ENCODE data around the gene GNB1.

GRCh38 chr1:1938276-1938573 lies 47.3 kb upstream of the GNB1 start:
- TF ChIP-seq POLR2A (IDR thresholded peaks at IDR 0.05; ENCODE audit: low read length) (no peak), GATA1 (IDR thresholded peaks at IDR 0.05; ENCODE audit: low read depth, low read length) (no peak)

Data from erythroblast (primary cell).